Muscle layer of colon (tissue), 2 donors: ENCODE measurements around the gene VDAC2.

Source experiments
- H3K27ac ChIP-seq: one replicate; pipeline ENCODE4 v1.7.0; 2013; ENCODE audit warnings: low read depth, mild to moderate bottlenecking, low read length, moderate library complexity
- H3K27me3 ChIP-seq, 2 donors: one replicate each; pipeline ENCODE4 v1.7.0; 2013; ENCODE audit warnings: low read length in 2 of 2, mild to moderate bottlenecking in 2 of 2; ENCODE audit not compliant: insufficient read depth in 2 of 2, control insufficient read depth in 1 of 2
- H3K36me3 ChIP-seq: one replicate; pipeline ENCODE4 v1.7.0; 2013; ENCODE audit warnings: mild to moderate bottlenecking, low read length; ENCODE audit not compliant: insufficient read depth
- H3K4me1 ChIP-seq: one replicate; pipeline ENCODE4 v1.7.0; 2013; ENCODE audit warnings: mild to moderate bottlenecking, low read length; ENCODE audit not compliant: insufficient read depth
- H3K4me3 ChIP-seq, 2 donors: one replicate each; pipeline ENCODE4 v1.7.0; 2013; ENCODE audit warnings: low read length in 2 of 2, low read depth in 1 of 2, mild to moderate bottlenecking in 1 of 2, moderate library complexity in 1 of 2
- H3K9ac ChIP-seq: one replicate; pipeline ENCODE4 v1.7.0; 2013; ENCODE audit warnings: low read length
- H3K9me3 ChIP-seq: one replicate; pipeline ENCODE4 v1.7.0; 2013; ENCODE audit warnings: mild to moderate bottlenecking, low read length
- donor health status: abdominal sarcoma.
- donor health status: Adenocarcinoma of cecum.

The VDAC2 gene, protein sequence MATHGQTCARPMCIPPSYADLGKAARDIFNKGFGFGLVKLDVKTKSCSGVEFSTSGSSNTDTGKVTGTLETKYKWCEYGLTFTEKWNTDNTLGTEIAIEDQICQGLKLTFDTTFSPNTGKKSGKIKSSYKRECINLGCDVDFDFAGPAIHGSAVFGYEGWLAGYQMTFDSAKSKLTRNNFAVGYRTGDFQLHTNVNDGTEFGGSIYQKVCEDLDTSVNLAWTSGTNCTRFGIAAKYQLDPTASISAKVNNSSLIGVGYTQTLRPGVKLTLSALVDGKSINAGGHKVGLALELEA

DNA sequence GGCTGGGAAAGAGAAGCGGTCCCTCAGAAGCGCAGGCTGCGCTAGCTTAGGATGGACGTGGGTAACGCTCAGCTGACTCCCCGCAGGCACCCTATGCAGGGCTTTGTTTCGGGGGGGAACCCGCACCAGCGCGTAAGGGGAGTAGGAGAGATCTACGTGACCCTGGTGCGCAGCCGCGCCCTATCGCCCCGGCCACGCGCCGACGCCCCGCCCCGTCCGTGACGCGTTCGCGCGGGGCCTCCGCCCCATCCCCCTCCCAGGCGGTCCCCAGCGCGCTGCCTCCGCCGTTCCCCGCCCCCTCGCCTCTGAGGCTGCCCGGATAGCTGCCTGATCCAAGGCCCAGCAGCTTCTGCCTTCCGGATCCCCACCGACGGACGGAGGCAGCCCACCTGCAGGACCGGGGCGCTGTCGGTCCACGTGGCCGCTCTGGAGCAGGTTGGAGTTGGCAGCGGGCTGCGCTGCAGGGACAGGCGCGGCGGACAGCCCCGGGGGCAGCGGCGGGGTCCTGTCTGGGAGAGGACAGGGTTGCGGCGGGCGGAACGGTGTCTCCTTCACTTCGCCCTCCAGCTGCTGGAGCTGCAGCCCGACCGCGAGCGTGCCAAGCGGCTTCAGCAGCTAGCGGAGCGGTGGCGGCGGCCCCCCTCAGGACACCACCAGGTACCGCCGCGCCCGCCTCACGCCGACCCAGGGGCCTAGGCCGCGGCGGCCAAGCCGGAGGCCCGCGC lies at the start of gene VDAC2:
VDAC2 (plus strand) TSS at position 515 of the 725 bp plus-strand sequence. CDS start 363 bp downstream, outside the sequence.
- H3K4me3 ChIP-seq: peak within 1 kb of the TSS; percentile 55 to 58
- H3K4me1 ChIP-seq: peaks cover 39% of the 10 kb centered on the region
- peak within 1 kb of the TSS; percentile 94 for H3K27ac ChIP-seq

DNA sequence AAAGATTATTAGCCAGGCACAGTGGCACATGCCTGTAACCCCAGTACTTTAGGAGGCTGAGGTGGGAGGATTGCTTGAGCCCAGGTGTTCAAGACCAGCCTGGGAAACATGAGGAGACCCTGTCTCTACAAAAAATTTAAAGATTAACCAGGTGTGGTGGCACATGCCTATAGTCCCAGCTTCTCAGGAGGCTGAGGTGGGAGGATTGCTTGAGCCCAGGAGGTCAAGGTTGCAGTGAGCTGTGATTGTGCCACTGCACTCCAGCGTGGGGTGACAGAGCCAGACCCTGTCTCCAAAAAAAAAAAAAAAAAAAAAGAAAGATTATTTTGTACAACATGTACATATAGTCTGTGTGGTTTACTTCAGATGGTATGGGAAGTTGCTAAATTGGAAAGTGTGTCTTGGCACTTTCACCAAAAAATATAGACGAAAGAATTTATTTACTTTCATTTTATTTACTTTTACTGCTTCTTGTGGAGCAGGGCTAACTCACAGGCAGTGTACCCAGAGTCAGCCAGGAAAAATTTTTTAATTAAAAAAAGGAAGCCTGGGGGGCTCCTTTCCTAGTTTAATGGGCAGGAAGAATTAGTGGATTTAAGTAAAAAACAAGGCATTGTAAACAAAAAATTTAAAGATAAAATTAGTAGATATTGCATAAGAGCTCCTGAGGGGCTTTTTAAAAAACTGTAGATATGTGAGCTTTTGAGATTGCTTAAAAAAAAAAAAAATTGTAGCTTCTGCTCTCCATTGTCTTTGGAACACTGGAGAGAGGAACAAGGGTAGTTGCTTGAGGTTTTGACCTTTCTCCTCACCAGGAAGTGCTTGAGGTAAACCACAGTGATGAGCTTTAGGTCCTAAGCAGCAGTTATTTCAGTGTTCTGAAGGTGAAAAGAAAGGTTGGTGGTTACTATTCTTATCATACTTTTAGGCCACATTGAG lies 44.6 kb upstream of the VDAC2 start:
- no peak overlapping the region for H3K27ac ChIP-seq
- H3K9me3 ChIP-seq: no peaks in the 10 kb centered on the region
- no peaks in the 10 kb centered on the region for H3K27me3 ChIP-seq
- no peaks in the 10 kb centered on the region for H3K4me1 ChIP-seq
- peaks cover 3% of the 10 kb centered on the region for H3K36me3 ChIP-seq
- H3K9ac ChIP-seq: no peak overlapping the region
- H3K4me3 ChIP-seq: no peak overlapping the region

More for the DNA sequence above, at the start of gene VDAC2:
- Histone ChIP-seq H3K9ac (peak within 1 kb of the TSS; percentile 84), H3K27me3 (no peaks in the 10 kb centered on the region), H3K9me3 (no peaks in the 10 kb centered on the region), H3K36me3 (peaks cover 16% of the 10 kb centered on the region)

DNA sequence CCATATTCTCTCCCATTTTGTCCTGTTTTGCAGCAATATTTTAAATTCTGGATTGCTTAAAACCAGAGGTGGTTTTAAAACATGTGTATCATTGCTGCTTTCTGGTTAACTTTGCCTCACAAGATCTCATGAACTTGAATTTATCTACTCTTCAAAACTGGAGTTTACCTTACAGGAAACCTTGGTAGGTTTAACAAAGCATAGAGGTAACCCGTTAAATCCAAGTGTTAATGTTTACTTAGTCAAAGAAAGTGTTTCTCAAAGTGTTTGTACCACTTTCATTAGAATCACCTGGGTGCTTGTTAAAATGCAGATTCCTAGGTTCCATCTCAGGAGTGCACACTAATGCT lies 44.0 kb upstream of the VDAC2 start:
- Histone ChIP-seq H3K9me3 (no peaks in the 10 kb centered on the region), H3K27ac (no peak overlapping the region), H3K27me3 (no peaks in the 10 kb centered on the region), H3K4me1 (no peaks in the 10 kb centered on the region), H3K9ac (no peak overlapping the region), H3K4me3 (no peak overlapping the region), H3K36me3 (peaks cover 3% of the 10 kb centered on the region)

DNA sequence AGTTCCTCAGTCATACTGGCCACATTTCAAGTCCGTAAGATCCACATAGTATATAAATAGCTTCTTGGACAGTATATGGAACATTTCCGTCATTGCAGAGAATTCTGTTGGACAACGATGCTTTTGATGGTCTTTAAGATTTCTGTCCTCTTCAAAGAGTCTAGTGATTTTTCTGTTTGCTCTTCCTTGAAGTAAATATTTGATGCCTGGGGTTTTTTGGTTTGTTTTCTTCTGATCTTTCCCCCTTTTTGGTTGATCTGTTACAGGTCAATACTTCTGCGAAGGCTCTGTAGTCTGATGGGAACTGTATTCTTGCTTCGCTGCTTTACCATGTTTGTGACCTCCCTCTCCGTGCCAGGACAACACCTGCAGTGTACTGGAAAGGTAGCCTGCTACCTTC lies 42.3 kb upstream of the VDAC2 start:
- Histone ChIP-seq H3K9me3 (no peaks in the 10 kb centered on the region), H3K27me3 (no peaks in the 10 kb centered on the region), H3K27ac (no peak overlapping the region), H3K36me3 (peaks cover 3% of the 10 kb centered on the region), H3K4me3 (no peak overlapping the region), H3K9ac (no peak overlapping the region), H3K4me1 (no peaks in the 10 kb centered on the region)

DNA sequence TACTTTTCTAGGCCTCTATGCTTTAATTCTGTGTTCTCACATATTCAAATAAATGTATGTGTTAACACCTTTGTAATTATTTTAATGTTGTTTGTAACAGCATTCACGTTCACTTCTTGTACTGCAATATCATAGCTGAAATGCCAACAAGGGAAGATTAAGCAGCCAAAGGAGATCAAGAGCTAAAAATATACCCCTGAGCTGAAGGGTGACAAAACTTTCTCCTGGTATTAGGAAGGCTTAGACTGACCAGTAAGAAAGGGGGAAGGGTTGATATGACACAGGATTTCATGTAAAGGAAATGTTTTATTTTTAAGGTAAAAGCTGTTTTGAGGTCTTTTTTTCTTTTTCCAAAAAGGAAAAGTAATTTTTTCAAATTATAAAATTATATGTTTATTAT lies 40.4 kb upstream of the VDAC2 start:
- Histone ChIP-seq H3K9me3 (no peaks in the 10 kb centered on the region), H3K4me1 (no peaks in the 10 kb centered on the region), H3K9ac (no peak overlapping the region), H3K36me3 (peaks cover 3% of the 10 kb centered on the region), H3K27me3 (no peaks in the 10 kb centered on the region), H3K27ac (no peak overlapping the region), H3K4me3 (no peak overlapping the region)

DNA sequence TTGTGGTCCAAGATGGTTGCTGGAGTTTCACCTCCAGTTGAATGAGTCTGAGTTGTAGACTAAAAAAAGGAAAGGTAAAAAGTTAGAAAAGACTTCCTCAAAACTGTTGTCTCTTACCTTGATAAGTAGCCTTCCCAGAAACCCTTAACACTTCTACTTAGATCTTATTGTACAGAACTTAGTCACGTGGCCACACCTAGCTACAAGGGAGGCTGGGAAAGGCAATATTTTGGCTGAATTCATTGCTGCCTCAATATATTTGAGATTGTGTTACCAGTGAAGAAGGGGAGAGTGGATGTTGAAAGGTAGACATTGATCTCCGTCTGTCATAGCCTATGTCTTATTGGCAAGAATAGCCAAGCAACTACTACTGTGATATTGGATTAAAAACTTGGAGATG lies 35.5 kb upstream of the VDAC2 start:
- Histone ChIP-seq H3K36me3 (peaks cover 18% of the 10 kb centered on the region), H3K27ac (no peak overlapping the region), H3K9ac (no peak overlapping the region), H3K4me3 (no peak overlapping the region), H3K4me1 (peaks cover 4% of the 10 kb centered on the region), H3K27me3 (no peaks in the 10 kb centered on the region), H3K9me3 (no peaks in the 10 kb centered on the region)

DNA sequence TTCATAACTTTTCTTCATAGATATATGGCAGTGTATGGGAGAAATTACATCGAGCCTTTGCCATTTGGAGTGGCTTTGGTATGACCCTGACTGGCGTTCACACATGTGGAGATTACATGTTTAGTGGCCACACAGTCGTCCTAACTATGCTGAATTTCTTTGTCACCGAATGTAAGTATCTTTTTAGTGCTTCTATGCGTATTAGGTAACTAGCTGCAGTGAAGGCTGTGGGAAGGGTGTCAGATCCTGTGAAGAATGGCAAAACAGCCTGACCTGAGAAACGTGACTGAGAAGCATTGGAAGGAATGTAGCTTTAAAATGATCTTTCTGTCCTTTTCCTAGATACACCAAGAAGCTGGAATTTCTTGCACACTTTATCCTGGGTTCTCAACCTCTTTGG lies 34.5 kb upstream of the VDAC2 start:
- H3K4me3 ChIP-seq: no peak overlapping the region
- H3K9ac ChIP-seq: no peak overlapping the region
- no peaks in the 10 kb centered on the region for H3K9me3 ChIP-seq
- no peaks in the 10 kb centered on the region for H3K27me3 ChIP-seq
- H3K36me3 ChIP-seq: peaks cover 18% of the 10 kb centered on the region
- H3K27ac ChIP-seq: no peak overlapping the region
- peaks cover 4% of the 10 kb centered on the region for H3K4me1 ChIP-seq

DNA sequence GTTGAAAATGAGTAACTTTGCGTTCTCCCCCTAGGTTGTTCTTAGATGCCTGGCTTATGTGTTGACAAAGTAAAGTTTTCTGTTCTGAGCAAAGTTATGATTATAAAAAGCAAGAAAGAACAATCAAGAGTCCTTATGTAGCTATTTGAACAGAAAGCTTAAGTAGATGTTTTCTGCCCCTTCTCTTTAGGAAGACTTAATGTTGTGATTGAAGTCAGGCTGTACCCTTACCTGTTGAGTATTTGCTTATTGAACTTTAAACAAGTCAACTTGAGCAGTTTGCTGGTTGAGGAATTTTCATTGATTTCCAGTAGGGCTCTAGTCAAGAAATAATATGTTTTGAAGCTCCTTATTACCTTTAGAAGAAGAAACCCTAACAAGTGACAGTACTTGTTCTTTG lies 33.9 kb upstream of the VDAC2 start:
- no peak overlapping the region for H3K4me3 ChIP-seq
- H3K9ac ChIP-seq: no peak overlapping the region
- H3K36me3 ChIP-seq: peaks cover 18% of the 10 kb centered on the region
- H3K27me3 ChIP-seq: no peaks in the 10 kb centered on the region
- no peaks in the 10 kb centered on the region for H3K9me3 ChIP-seq
- H3K4me1 ChIP-seq: peaks cover 4% of the 10 kb centered on the region
- H3K27ac ChIP-seq: no peak overlapping the region

DNA sequence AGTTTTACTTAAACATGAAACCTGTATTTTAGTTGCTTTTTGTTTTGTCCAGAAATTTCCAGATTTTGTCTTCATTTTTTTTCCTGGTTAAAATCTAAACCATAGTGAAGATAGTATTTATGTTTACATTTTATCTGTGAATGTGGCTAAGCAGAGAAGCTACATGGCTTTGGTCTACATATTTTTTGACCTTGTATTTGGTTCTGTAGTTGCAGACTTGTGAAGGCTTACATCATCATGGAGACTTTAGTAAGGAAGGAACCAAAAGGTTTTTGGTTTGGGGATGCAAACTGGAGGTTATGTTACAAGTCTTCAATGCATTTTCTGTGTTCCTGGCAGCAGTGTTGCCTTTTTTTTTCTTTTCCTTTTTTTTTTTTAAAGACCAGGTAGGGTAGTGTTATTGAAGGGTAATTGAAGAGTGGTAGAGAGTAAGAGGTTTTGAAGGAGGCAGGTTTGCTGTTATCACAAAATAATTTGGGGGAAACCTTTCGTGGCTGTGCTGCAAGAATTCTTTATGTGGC lies 30.9 kb upstream of the VDAC2 start:
- H3K9ac ChIP-seq: no peak overlapping the region
- H3K27ac ChIP-seq: no peak overlapping the region
- no peaks in the 10 kb centered on the region for H3K27me3 ChIP-seq
- H3K4me3 ChIP-seq: no peak overlapping the region
- no peaks in the 10 kb centered on the region for H3K9me3 ChIP-seq
- H3K4me1 ChIP-seq: peaks cover 4% of the 10 kb centered on the region
- peaks cover 18% of the 10 kb centered on the region for H3K36me3 ChIP-seq

DNA sequence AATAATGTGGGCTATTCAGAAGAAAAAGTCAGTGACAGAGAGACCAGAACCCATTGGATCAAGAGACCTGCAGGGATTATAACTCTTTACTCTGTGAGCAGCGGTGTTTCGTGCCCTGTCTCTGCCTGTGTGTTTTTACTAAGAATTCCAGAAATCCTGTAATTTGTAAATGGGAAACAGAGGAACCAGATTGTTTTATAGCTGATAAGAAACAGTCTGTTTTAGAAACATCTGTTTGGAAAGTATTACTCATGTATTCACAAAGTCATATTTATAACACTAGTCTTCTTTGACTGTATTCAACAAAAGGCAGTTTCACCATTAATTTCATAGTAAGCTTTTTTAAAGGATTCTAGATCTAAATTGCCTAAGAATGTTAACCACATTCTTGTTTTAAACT lies 30.0 kb upstream of the VDAC2 start:
- Histone ChIP-seq H3K27ac (no peak overlapping the region), H3K36me3 (peaks cover 17% of the 10 kb centered on the region), H3K4me3 (no peak overlapping the region), H3K27me3 (no peaks in the 10 kb centered on the region), H3K4me1 (peaks cover 4% of the 10 kb centered on the region), H3K9me3 (no peaks in the 10 kb centered on the region), H3K9ac (no peak overlapping the region)

DNA sequence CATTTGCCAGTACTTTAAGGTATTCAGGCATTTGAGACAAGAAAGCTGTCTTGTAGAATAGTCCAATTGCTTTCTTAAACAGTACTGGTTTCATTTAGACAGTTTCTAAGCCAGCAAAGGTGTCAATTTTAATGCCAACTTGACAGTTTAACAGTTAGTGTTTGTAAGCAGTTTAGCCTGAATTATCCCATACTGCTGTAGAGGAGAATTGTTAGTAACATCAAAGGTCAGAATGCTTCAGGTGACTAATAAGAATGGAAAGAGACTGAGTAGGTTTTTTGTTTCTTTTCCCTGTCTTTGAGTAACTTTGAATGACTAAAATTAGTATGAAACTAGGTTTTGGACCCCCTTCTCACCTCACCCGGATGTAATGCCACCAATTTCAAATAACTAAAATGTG lies 29.5 kb upstream of the VDAC2 start:
- Histone ChIP-seq H3K4me1 (peaks cover 4% of the 10 kb centered on the region), H3K27ac (no peak overlapping the region), H3K36me3 (peaks cover 13% of the 10 kb centered on the region), H3K27me3 (no peaks in the 10 kb centered on the region), H3K4me3 (no peak overlapping the region), H3K9me3 (no peaks in the 10 kb centered on the region), H3K9ac (no peak overlapping the region)
